SK-N-SH treated with all-trans-retinoic acid at 6 μM for 48 hours (cell line): ENCODE data around the gene DSE.

Source experiments
- ARNTL ChIP-seq: fragments of 450-650 bp; formaldehyde crosslinking; IDR thresholded peaks from 2 replicates; pipeline ENCODE4 v1.5.0; 2020; ENCODE audit warnings: low read depth, mild to moderate bottlenecking, moderate library complexity, borderline replicate concordance
- POU6F1 ChIP-seq: fragments of 250-450 bp; sonication (Bioruptor Pico); IDR thresholded peaks from 2 replicates; pipeline ENCODE4 v1.8.0; 2021; ENCODE audit warnings: low read depth, mild to moderate bottlenecking, moderate library complexity, borderline replicate concordance
- ZC3H10 ChIP-seq: fragments of 250-450 bp; sonication (Bioruptor Pico); IDR thresholded peaks from 2 replicates; pipeline ENCODE4 v1.5.1; 2021; ENCODE audit warnings: mild to moderate bottlenecking, moderate library complexity
- ZFP30 ChIP-seq: fragments of 450-650 bp; formaldehyde crosslinking; IDR thresholded peaks from 2 replicates; pipeline ENCODE4 v1.5.0; 2022; ENCODE audit warnings: mild to moderate bottlenecking, moderate library complexity
- ZNF565 ChIP-seq: fragments of 450-650 bp; formaldehyde crosslinking; conservative IDR thresholded peaks from 2 replicates; pipeline ENCODE4 v1.5.0; 2020; ENCODE audit warnings: low read depth, mild to moderate bottlenecking, moderate library complexity
- ZNF8 ChIP-seq: fragments of 450-650 bp; formaldehyde crosslinking; IDR thresholded peaks from 2 replicates; pipeline ENCODE4 v1.5.0; 2020; ENCODE audit warnings: mild to moderate bottlenecking, moderate library complexity

GRCh38 chr6:116354236-116354635, 16.5 kb upstream of the DSE start:
- TF ChIP-seq ZNF565: no peak
- no peak for TF ChIP-seq ARNTL (CRISPR knock-in tag)
- TF ChIP-seq ZC3H10: no peak
- no peak for TF ChIP-seq ZNF8 (CRISPR knock-in tag)
- TF ChIP-seq ZFP30 (CRISPR knock-in tag): no peak
- no peak for TF ChIP-seq POU6F1 (CRISPR knock-in tag)
